ENCODE results near the gene CPZ.

CPZ gene

DNA sequence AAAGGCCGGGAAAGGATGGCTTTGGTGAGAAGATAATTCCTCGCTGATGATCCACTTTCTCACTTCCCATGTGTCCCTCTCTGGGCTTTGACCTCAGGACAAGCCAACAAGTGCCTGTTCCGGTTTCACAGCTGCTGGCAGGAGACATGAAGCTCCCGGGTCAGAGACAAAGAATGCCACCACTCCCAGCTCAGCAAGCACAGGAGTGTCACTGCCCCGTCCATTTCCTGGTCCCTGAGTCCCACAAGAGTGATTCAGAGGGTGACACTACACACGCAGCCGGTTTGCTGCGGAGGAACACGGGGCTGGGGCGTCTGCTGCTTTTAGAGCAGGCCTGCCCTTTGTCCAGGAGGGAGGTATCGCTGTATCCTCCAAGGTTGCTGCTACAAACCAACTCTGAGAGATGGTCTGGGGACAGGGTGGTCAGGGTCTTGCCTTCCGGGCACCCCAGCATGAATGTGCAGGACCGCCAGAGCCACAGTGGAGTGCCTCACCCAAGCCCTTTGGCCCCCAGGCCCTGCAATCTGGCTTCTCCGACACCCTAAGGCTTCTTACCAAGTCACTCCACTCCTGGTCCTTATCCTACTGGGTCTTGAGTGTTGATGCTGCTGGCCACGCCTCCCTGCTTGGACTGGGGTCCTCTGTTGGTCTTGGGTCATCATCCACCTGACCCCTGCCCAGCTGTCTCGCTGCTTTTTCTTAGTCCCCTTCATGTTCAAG is 49.5 kb downstream of the CPZ start:
- H3K27me3 ChIP-seq (ENCODE audit: insufficient read depth, poor library complexity, severe bottlenecking) = peaks cover 28% of the 10 kb centered on the region

DNA sequence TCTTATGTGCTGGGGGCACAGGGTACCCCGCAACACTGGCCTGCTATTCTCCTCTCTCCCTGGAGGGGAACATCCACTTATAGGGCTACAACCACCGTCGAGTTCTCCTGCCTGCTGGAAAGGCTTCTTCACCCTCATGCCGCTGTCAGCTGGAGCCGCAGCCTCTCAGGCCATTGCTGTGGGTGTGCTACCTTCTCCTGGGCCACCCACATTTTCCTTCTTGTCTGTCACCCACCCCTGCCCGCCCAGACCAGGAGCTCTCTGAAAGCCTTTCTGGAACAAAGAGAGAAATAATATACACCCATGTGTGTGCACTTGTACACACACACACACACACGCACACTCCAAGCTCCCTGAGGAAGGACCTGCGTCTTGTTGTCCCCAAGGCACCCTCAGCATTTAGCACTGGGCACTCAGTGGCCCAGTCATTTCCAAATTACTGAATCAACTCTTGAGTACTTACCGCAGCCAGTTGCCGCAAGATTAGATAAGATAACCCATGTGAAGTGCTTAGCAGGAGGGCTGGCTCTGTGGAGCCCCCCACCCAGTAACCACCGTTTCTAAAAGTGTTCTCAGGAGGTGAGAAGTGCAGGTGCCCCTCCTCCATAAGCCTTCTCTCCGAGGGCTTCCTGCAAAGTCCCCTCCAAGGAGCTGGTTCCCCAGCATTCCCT is 50.2 kb downstream of the CPZ start:
- peak; percentile 34 for DNase-seq (ENCODE audit: low spot score)
- H3K27me3 ChIP-seq (ENCODE audit: insufficient read depth, poor library complexity, severe bottlenecking) = peaks cover 30% of the 10 kb centered on the region
- H3K4me1 ChIP-seq (ENCODE audit: insufficient read depth, poor library complexity, severe bottlenecking) = no peaks in the 10 kb centered on the region
- no peaks in the 10 kb centered on the region for H3K9me3 ChIP-seq (ENCODE audit: severe bottlenecking)
- H3K36me3 ChIP-seq (ENCODE audit: low read depth) = no peaks in the 10 kb centered on the region
- no peak overlapping the region for H3K4me3 ChIP-seq (ENCODE audit: severe bottlenecking)
- no peak for ATAC-seq (ENCODE audit: low read depth)
- H3K27ac ChIP-seq (ENCODE audit: poor library complexity, severe bottlenecking) = no peak overlapping the region
- TF ChIP-seq, protein P1, sequence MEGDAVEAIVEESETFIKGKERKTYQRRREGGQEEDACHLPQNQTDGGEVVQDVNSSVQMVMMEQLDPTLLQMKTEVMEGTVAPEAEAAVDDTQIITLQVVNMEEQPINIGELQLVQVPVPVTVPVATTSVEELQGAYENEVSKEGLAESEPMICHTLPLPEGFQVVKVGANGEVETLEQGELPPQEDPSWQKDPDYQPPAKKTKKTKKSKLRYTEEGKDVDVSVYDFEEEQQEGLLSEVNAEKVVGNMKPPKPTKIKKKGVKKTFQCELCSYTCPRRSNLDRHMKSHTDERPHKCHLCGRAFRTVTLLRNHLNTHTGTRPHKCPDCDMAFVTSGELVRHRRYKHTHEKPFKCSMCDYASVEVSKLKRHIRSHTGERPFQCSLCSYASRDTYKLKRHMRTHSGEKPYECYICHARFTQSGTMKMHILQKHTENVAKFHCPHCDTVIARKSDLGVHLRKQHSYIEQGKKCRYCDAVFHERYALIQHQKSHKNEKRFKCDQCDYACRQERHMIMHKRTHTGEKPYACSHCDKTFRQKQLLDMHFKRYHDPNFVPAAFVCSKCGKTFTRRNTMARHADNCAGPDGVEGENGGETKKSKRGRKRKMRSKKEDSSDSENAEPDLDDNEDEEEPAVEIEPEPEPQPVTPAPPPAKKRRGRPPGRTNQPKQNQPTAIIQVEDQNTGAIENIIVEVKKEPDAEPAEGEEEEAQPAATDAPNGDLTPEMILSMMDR (IDR thresholded peaks at IDR 0.05; ENCODE audit: poor library complexity, severe bottlenecking) = no peak

More for the DNA sequence above, 49.5 kb downstream of the CPZ start:
- DNase-seq (ENCODE audit: low spot score) (peak; percentile 34), ATAC-seq (ENCODE audit: low read depth) (no peak)
- Histone ChIP-seq H3K36me3 (ENCODE audit: low read depth) (no peaks in the 10 kb centered on the region), H3K9me3 (ENCODE audit: severe bottlenecking) (no peaks in the 10 kb centered on the region), H3K27ac (ENCODE audit: poor library complexity, severe bottlenecking) (no peak overlapping the region), H3K4me3 (ENCODE audit: severe bottlenecking) (no peak overlapping the region), H3K4me1 (ENCODE audit: insufficient read depth, poor library complexity, severe bottlenecking) (no peaks in the 10 kb centered on the region)
- TF ChIP-seq, protein P1 (IDR thresholded peaks at IDR 0.05; ENCODE audit: poor library complexity, severe bottlenecking) = no peak

DNA sequence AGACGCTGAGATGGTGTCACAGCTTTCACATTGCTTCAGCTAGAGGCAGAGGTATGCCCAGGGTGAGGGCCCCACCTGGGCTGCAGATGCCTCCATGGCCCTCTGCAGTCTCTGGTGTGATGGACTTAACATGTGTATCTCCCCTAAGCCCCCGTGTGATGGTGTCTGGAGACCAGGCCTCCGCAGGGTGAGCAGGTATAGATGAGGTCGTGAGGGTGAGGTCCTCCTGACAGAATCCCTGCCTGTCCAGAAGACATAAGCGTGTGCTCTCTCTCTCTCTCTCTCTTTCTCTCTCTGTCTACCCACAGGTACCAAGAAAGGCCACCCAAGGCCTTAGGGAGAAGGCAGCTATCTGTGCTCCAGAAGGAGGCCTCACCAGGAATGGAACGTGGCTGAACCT is 50.9 kb downstream of the CPZ start:
- Histone ChIP-seq H3K4me3 (ENCODE audit: severe bottlenecking) (no peak overlapping the region), H3K4me1 (ENCODE audit: insufficient read depth, poor library complexity, severe bottlenecking) (no peaks in the 10 kb centered on the region), H3K36me3 (ENCODE audit: low read depth) (no peaks in the 10 kb centered on the region), H3K27ac (ENCODE audit: poor library complexity, severe bottlenecking) (no peak overlapping the region), H3K27me3 (ENCODE audit: insufficient read depth, poor library complexity, severe bottlenecking) (peaks cover 31% of the 10 kb centered on the region), H3K9me3 (ENCODE audit: severe bottlenecking) (no peaks in the 10 kb centered on the region)
- TF ChIP-seq, protein P1 (IDR thresholded peaks at IDR 0.05; ENCODE audit: poor library complexity, severe bottlenecking) = no peak
- ATAC-seq (ENCODE audit: low read depth) (no peak), DNase-seq (ENCODE audit: low spot score) (no peak)

DNA sequence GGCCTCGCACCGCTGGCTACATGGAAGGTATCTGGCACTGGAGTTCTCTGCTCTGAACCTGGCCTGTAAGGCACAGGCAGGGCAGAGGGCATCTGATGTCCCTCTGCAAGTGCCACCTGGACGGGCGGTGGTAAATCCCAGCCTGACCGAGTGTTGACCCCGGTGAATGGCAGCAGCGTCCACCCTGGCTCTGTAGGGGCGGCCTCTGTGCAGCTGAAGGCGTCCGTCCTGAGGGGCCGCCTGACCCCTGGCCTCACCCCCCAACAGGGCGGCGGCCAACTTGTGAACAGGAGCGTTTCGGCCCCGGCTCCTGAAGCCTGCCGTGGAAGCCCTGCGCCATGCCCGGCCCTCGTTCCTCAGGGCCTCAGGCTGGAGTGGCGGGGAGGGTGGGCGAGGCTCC is 51.4 kb downstream of the CPZ start:
- peaks cover 32% of the 10 kb centered on the region for H3K27me3 ChIP-seq (ENCODE audit: insufficient read depth, poor library complexity, severe bottlenecking)
- no peaks in the 10 kb centered on the region for H3K36me3 ChIP-seq (ENCODE audit: low read depth)
- TF ChIP-seq, protein P1 (IDR thresholded peaks at IDR 0.05; ENCODE audit: poor library complexity, severe bottlenecking) = no peak
- ATAC-seq (ENCODE audit: low read depth) (no peak), DNase-seq (ENCODE audit: low spot score) (peak; percentile 24)
- no peak overlapping the region for H3K4me3 ChIP-seq (ENCODE audit: severe bottlenecking)
- H3K4me1 ChIP-seq (ENCODE audit: insufficient read depth, poor library complexity, severe bottlenecking) = no peaks in the 10 kb centered on the region
- H3K9me3 ChIP-seq (ENCODE audit: severe bottlenecking) = no peaks in the 10 kb centered on the region
- H3K27ac ChIP-seq (ENCODE audit: poor library complexity, severe bottlenecking) = no peak overlapping the region

DNA sequence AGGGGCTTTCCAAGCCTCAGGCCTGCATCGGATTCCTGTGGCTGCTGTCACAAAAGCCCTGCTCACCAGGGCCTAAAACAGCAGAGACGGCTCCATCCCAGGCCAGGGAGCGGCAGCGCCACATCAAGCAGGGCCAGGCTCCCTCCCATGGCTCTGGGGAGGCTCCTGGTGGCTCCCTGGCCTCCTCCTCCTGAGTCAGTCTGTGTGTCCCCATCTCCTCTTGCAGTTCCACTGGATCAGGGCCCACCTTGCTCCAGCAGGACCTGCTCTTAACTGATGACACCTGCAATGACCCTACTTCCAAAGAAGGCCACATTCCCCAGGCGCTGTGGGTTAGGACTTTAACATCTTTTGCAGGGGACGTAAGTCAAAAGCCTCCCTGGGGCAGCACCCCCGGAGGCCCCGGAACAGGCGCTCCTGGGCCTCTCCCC is 51.9 kb downstream of the CPZ start:
- no peaks in the 10 kb centered on the region for H3K36me3 ChIP-seq (ENCODE audit: low read depth)
- H3K27ac ChIP-seq (ENCODE audit: poor library complexity, severe bottlenecking) = no peak overlapping the region
- TF ChIP-seq, protein P1 (IDR thresholded peaks at IDR 0.05; ENCODE audit: poor library complexity, severe bottlenecking) = no peak
- ATAC-seq (ENCODE audit: low read depth) (no peak), DNase-seq (ENCODE audit: low spot score) (peak; percentile 27)
- no peaks in the 10 kb centered on the region for H3K9me3 ChIP-seq (ENCODE audit: severe bottlenecking)
- peaks cover 37% of the 10 kb centered on the region for H3K27me3 ChIP-seq (ENCODE audit: insufficient read depth, poor library complexity, severe bottlenecking)
- H3K4me1 ChIP-seq (ENCODE audit: insufficient read depth, poor library complexity, severe bottlenecking) = no peaks in the 10 kb centered on the region
- H3K4me3 ChIP-seq (ENCODE audit: severe bottlenecking) = no peak overlapping the region
